HCT116 (cell line): ENCODE data around the gene LRIG3.
"Not testable (repeated sequence)": the region's sequence is repeated elsewhere in the genome, so short reads cannot be mapped to it uniquely, and the experiment has no call there.

Source experiments
- POLR2A ChIP-seq: IDR thresholded peaks from 2 replicates; pipeline ENCODE4 v1.7.0; 2011; ENCODE audit warnings: borderline replicate concordance; ENCODE audit not compliant: insufficient read depth, insufficient read length; ENCODE audit errors: extremely low read depth
- SP1 ChIP-seq: IDR thresholded peaks from 2 replicates; pipeline ENCODE4 v1.6.1; 2012; ENCODE audit warnings: low read depth
- TF ChIP-seq, protein P1 (sequence below), 3 experiments: fragments of 200-600 bp in 1 of 3; sonication (generic) in 1 of 3; IDR thresholded peaks in 2 of 3; conservative IDR thresholded peaks in 1 of 3; 2 replicates each; pipeline ENCODE4 v1.5.1; 2012 to 2017; ENCODE audit warnings: low read depth in 2 of 3, low read length in 2 of 3, antibody characterized with exemption in 1 of 3, borderline replicate concordance in 1 of 3, control low read depth in 1 of 3, mild to moderate bottlenecking in 1 of 3, mixed read lengths in 1 of 3, mixed run types in 1 of 3, moderate library complexity in 1 of 3; ENCODE audit not compliant: insufficient read depth in 1 of 3

DNA sequence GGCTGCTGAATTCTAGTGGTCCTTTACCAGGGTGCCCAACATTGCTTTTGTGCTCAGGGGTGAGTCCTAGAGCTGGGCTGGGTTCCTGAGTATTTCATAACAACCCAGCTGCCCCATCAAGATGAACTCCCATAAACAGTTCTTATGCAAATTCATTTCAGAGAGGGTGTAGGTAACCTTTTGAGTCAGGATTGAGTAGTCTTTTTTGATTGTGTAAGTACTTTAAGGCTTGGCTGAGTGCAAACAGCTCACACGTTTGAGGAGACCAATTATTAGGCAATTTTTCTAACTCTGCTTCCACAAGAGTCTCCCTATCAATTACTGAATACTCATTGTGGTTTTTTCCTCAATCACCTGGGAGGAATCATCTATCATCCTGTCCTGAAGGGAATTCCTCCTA is 63.1 kb downstream of the LRIG3 start:
- TF ChIP-seq, protein P1, sequence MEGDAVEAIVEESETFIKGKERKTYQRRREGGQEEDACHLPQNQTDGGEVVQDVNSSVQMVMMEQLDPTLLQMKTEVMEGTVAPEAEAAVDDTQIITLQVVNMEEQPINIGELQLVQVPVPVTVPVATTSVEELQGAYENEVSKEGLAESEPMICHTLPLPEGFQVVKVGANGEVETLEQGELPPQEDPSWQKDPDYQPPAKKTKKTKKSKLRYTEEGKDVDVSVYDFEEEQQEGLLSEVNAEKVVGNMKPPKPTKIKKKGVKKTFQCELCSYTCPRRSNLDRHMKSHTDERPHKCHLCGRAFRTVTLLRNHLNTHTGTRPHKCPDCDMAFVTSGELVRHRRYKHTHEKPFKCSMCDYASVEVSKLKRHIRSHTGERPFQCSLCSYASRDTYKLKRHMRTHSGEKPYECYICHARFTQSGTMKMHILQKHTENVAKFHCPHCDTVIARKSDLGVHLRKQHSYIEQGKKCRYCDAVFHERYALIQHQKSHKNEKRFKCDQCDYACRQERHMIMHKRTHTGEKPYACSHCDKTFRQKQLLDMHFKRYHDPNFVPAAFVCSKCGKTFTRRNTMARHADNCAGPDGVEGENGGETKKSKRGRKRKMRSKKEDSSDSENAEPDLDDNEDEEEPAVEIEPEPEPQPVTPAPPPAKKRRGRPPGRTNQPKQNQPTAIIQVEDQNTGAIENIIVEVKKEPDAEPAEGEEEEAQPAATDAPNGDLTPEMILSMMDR (IDR thresholded peaks at IDR 0.05 in 2 of 3, conservative IDR thresholded peaks at IDR 0.05 in 1 of 3; ENCODE audit: borderline replicate concordance in 1 of 3, insufficient read depth in 1 of 3, low read depth in 2 of 3, low read length in 2 of 3), result not testable (repeated sequence)
- TF ChIP-seq SP1, POLR2A: not testable (repeated sequence)
